NCI-H526 (cell line): ENCODE data around the gene TMED6.
"Not testable (repeated sequence)": the region's sequence is repeated elsewhere in the genome, so short reads cannot be mapped to it uniquely, and the experiment has no call there.

Experiments
- DNase-seq, 2 experiments: peaks; one replicate each; lab custom pipeline; 2025; lab: John Stamatoyannopoulos, UW

TMED6 gene

DNA sequence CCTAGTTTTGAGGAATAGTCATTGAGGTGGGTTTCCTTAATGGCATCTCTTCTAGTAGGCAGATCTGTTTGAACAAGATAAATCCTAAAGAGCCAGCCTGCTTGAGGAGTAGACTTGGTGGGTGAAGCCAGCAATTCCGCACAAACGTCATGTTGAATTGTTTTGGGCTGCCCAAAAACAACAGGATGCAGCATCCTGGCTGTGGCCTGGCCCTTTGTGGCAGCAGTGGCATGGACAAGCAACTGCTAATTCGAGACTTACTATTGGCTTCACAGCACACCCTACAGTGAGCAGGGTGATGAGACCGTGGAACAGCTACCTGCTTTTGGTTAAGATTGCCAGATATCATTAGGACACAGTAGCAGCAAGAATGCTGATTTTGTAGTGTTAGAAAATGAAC, 49.7 kb downstream of the TMED6 start:
- no peak for DNase-seq

DNA sequence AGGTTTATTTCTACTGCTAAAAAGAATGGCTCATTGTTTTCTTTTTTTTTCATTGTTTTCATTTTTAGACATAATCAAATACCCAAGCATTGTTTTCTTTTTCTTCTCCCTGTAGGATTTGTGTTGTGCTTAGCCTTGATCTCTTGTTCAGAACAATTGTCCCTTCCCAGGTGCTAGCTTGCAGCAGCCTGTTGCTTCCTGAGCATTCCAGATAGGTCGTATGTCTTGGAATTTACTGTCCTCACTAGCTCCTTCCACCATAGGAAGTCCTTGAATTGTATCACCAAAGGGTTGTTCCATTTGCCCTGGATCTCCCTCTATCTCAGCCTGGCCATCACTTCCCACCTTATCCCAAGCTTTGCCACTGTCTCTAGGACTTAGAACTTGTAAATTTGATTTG, 50.4 kb downstream of the TMED6 start:
- DNase-seq, result no peak

DNA sequence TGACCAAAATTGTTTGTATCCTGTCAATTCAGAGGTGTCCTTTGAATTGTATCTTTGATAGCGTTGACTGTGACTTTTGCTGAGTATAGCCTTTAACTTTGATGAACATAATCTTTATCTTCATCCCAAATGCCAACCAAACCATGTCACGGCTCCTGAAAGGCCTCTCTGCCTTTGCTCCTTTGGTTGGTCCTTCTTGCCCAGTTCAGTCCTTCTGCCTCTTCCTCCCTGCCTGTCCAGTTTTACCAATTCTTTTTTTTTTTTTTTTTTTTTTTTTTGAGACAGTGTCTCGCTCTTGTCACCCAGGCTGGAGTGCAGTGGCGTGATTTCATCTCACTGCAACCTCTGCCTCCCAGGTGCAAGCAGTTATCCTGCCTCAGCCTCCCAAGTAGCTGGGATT, 53.3 kb downstream of the TMED6 start:
- DNase-seq, result no peak

DNA sequence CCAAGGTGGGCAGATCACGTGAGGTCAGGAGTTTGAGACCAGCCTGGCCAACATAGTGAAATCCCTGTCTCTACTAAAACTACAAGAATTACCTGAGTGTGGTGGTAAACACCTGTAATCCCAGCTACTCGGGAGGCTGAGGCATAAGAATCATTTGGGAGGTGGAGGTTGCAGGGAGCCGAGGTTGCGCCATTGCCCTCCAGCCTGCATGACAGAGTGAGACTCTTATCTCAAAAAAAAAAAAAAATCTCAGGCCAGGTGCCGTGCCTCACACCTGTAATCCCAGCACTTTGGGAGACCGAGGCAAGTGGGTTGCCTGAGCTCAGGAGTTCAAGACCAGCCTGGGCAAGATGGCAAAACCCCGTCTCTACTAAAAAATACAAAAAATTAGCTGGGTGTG, 54.8 kb downstream of the TMED6 start:
- not testable (repeated sequence) for DNase-seq

DNA sequence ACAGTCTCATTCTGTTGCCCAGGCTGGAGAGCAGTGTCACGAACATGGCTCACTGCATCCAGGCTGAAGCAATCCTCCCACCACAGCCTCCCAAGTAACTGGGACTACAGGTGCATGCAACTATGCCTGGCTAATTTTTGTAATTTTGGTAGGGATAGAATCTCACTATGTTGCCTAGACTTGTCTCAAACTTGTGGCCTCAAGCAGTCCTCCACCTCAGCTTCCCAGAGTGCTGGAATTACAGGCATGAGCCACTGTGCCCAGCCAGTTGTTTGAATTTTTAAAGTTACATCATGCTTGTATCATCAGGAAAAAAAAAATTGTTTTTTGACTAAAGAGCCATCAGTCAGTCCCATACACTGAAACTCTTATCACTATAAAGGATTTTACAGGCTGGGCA, 57.5 kb downstream of the TMED6 start:
- DNase-seq, result no peak

DNA sequence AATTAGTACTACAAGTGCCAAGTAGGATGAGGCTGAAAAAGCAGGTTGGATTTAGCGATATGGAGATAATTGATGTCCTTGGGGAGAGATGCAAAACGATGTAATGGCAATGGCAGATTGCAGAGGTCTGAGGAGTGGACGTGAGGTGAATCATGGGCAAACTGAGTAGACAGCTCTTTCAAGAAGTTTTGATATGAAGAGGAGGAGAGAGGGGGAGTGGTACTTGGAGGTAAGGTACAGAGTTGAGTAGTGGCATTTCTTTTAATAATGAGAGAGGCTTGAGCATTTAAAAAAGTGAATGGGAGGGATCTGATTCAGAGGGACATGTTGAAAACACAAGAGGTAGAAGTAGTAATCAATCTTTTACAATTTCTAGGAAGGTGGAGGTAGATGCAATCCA, 58.2 kb downstream of the TMED6 start:
- no peak for DNase-seq
